Measurements from ENCODE around the gene TBX1.

TBX1 gene

GRCh38 chr22:19810381-19811201, 50.0 kb downstream of the TBX1 start:
- Histone ChIP-seq H3K9me3 (no peaks in the 10 kb centered on the region), H3K4me1 (peaks cover 20% of the 10 kb centered on the region), H3K27me3 (no peaks in the 10 kb centered on the region), H3K4me3 (ENCODE audit: low read depth, low read length) (no peak overlapping the region), H3K36me3 (no peaks in the 10 kb centered on the region)
- no peak for DNase-seq
- no peak for TF ChIP-seq CTCF (IDR thresholded peaks at IDR 0.05; ENCODE audit: low read depth, low read length)

GRCh38 chr22:19811211-19811621, 50.6 kb downstream of the TBX1 start:
- TF ChIP-seq CTCF (IDR thresholded peaks at IDR 0.05; ENCODE audit: low read depth, low read length), result no peak
- no peak overlapping the region for H3K4me3 ChIP-seq (ENCODE audit: low read depth, low read length)
- H3K4me1 ChIP-seq, result peaks cover 18% of the 10 kb centered on the region
- H3K9me3 ChIP-seq, result no peaks in the 10 kb centered on the region
- H3K27me3 ChIP-seq, result no peaks in the 10 kb centered on the region
- no peak for DNase-seq
- H3K36me3 ChIP-seq, result no peaks in the 10 kb centered on the region

GRCh38 chr22:19811811-19812771, 51.5 kb downstream of the TBX1 start:
- peak; percentile 54 for DNase-seq
- Histone ChIP-seq H3K9me3 (no peaks in the 10 kb centered on the region), H3K36me3 (no peaks in the 10 kb centered on the region), H3K4me3 (ENCODE audit: low read depth, low read length) (no peak overlapping the region), H3K4me1 (peaks cover 9% of the 10 kb centered on the region; the same call in 1 of the 2 replicates), H3K27me3 (no peaks in the 10 kb centered on the region)
- no peak for TF ChIP-seq CTCF (IDR thresholded peaks at IDR 0.05; ENCODE audit: low read depth, low read length)

GRCh38 chr22:19812910-19813309, 52.3 kb downstream of the TBX1 start:
- Histone ChIP-seq H3K4me1 (peaks cover 8% of the 10 kb centered on the region; the same call in 1 of the 2 replicates), H3K4me3 (ENCODE audit: low read depth, low read length) (no peak overlapping the region), H3K36me3 (no peaks in the 10 kb centered on the region), H3K9me3 (no peaks in the 10 kb centered on the region), H3K27me3 (no peaks in the 10 kb centered on the region)
- no peak for TF ChIP-seq CTCF (IDR thresholded peaks at IDR 0.05; ENCODE audit: low read depth, low read length)
- no peak for DNase-seq

GRCh38 chr22:19814428-19814827, 53.9 kb downstream of the TBX1 start:
- Histone ChIP-seq H3K9me3 (no peaks in the 10 kb centered on the region), H3K4me3 (ENCODE audit: low read depth, low read length) (no peak overlapping the region), H3K36me3 (no peaks in the 10 kb centered on the region), H3K27me3 (no peaks in the 10 kb centered on the region), H3K4me1 (peaks cover 8% of the 10 kb centered on the region; the same call in 1 of the 2 replicates)
- no peak for TF ChIP-seq CTCF (IDR thresholded peaks at IDR 0.05; ENCODE audit: low read depth, low read length)
- no peak for DNase-seq
